Heart right ventricle (tissue), 16 donors: ENCODE results near the gene TMEM236. TPM values are rescaled to one million over a fixed set of nuclear protein-coding genes. Genes with fewer than 3 reads are reported as not detected.

ENCODE experiments used
- ATAC-seq, 8 donors: fragments of 200-7000 bp; cut with Tn5 transposase; one replicate each; pipeline ENCODE4 v1.9.1; 2020; ENCODE audit warnings: mild to moderate bottlenecking in 8 of 8, moderate library complexity in 8 of 8, moderate number of reproducible peaks in 1 of 8
- DNase-seq, 2 donors: peaks; one replicate each; pipeline ENCODE4 v3.0.0-alpha.2; 2020
- H3K27ac ChIP-seq, 10 donors: fragments of 200-600 bp; sonication (generic) in 2 of 10; one replicate each; pipeline versions ENCODE4 v1.5.0 to v1.8.0; 2020 to 2022; ENCODE audit warnings: mild to moderate bottlenecking in 3 of 10
- H3K27me3 ChIP-seq, 7 donors: fragments of 200-600 bp; one replicate each; pipeline ENCODE4 v1.8.0; 2021 to 2022; ENCODE audit warnings: mild to moderate bottlenecking in 2 of 7
- H3K36me3 ChIP-seq, 9 donors: fragments of 200-600 bp; sonication (generic) in 1 of 9; one replicate each; pipeline versions ENCODE4 v1.5.0 to v1.8.0; 2020 to 2022; ENCODE audit warnings: mild to moderate bottlenecking in 2 of 9
- H3K4me1 ChIP-seq, 9 donors: fragments of 200-600 bp; sonication (generic) in 1 of 9; one replicate each; pipeline versions ENCODE4 v1.5.0 to v1.8.0; 2020 to 2022; ENCODE audit warnings: mild to moderate bottlenecking in 4 of 9
- H3K4me3 ChIP-seq, 10 donors: fragments of 200-600 bp; sonication (generic) in 2 of 10; one replicate each; pipeline versions ENCODE4 v1.5.0 to v1.8.0; 2020 to 2022; ENCODE audit warnings: mild to moderate bottlenecking in 7 of 10, moderate library complexity in 2 of 10
- H3K9me3 ChIP-seq, 11 donors: fragments of 200-600 bp in 10 of 11; sonication (generic) in 2 of 11; one replicate each; pipeline versions ENCODE4 v1.5.0 to v1.8.0; 2013 to 2022; ENCODE audit warnings: mild to moderate bottlenecking in 2 of 11, control low read depth in 1 of 11, moderate library complexity in 1 of 11
- CTCF ChIP-seq, 9 donors: fragments of 200-600 bp; sonication (generic) in 2 of 9; IDR thresholded peaks; one replicate each; pipeline versions ENCODE4 v1.5.0 to v1.8.0; 2021 to 2022; ENCODE audit warnings: antibody characterized with exemption in 9 of 9, mild to moderate bottlenecking in 5 of 9, moderate library complexity in 1 of 9
- WGBS, 2 donors: extraction: QIAGEN DNeasy Blood & Tissue Kit; methylation state at CpG; one replicate each; pipeline ENCODE4 v1.1.7; 2013; ENCODE audit warnings: inconsistent platforms in 1 of 2; 5-methylcytosine and 5-hydroxymethylcytosine counted together
- intact Hi-C, 10 donors: fragments of 100-400 bp; cut with DNase I; formaldehyde crosslinking; loops; one replicate each; pipeline versions ENCODE4 v1.11.1 to v1.14.2; 2022
- polyA plus RNA-seq, 2 donors: library from polyadenylated mRNA; stranded (reverse); fragments of 200-250 nt; gene quantifications; one replicate each; pipeline ENCODE4 v1.2.3, GENCODE V29; 2013
- total RNA-seq, 10 donors: library from RNA; stranded (reverse); fragmentation: NEBNext Ultra II Directional in 3 of 10; extraction: Animal tissue kit (Norgen Biotek cat#: 25700) in 3 of 10; gene quantifications; one replicate each; pipeline versions ENCODE4 v1.2.1 to v1.2.4, GENCODE V29; 2021 to 2023
- donor health status: Arrhythmogenic right ventricular cardiomyopathy.
- donor health status: ischemic (EF 13 %, LVEDD 7.1; RV severe dilation, severe dysfunction).
- donor health status: healthy with polysubstance abuse.
- donor health status: DM: no; HTN: yes; CAD: no.
- donor health status: DM: no; HTN: no; CAD: no.
- donor health status: ischemic (EF 25% LVEDD 6.9; RV normal size, moderate dysfunction).
- donor health status: ischemic (EF 25% LVEDD 5.7; RV mildly dilated, moderate dysfunction).
- donor health status: healthy.
- donor health status: DM: yes; HTN: yes; CAD: no.
- donor health status: Ischemic cardiomyopathy.
- donor health status: ischemic (EF 35%, LVEDD 5.7; RV mildly dilated, moderate dysfunction).
- donor health status: nonischemic (EF 11% LVEDD 7.7; RV severe dilation, severe dysfunction).
- donor health status: DM: yes; HTN: yes; CAD: no.
- donor health status: PGD.
- donor health status: ischemic (EF 29% LVEDD 5.4; RV normal size, mild dysfunction).
- donor health status: nonischemic (EF 23%, LVEDD 6.1; RV moderate dilation, normal function).

The TMEM236 gene
- total and polyA plus RNA-seq, 12 donors = 0.08 to 2.5 (median 0.34) TPM; not detected in 1

GRCh38 chr10:17811146-17811865 lies 59.3 kb downstream of the TMEM236 start:
- no peaks in the 10 kb centered on the region for H3K9me3 ChIP-seq
- no peak for ATAC-seq
- peaks cover 0 to 13% (median 0%) of the 10 kb centered on the region in 9 donors for H3K4me1 ChIP-seq
- H3K27ac ChIP-seq = peak overlapping the region in 1 of 10 donors; percentile 78
- H3K27me3 ChIP-seq = peaks cover 0 to 21% (median 0%) of the 10 kb centered on the region in 7 donors
- no peak for DNase-seq
- intact Hi-C loops = no loop called here
- TF ChIP-seq CTCF (IDR thresholded peaks at IDR 0.05) = no peak
- 72 to 85% methylated on average over 4 of the region's 4 CpGs for WGBS, 2 donors
- H3K36me3 ChIP-seq = no peaks in the 10 kb centered on the region
- H3K4me3 ChIP-seq = peak overlapping the region in 7 of 10 donors; percentile 2 to 53 (median 37)

DNA sequence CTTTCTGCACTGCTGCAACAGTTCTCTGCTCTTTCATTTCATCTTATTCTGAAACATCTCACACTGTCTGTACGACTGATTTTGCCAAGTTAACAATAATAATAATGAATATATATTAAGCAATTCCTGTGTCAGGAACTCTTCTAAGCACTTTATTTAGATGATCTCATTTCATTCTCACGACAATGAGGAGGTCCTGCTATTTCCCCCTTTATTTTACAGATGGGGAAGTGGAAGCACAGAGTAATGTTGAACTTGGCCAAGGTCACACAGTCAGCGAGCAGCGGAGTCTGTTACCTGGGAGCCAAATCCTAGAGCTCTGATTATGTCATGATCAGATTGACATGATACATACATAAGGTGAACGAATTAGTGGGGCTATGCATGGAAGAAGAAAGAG lies 63.0 kb downstream of the TMEM236 start:
- TF ChIP-seq CTCF (IDR thresholded peaks at IDR 0.05) = no peak
- intact Hi-C loops = no loop called here
- Histone ChIP-seq H3K4me1 (peaks cover 0 to 11% (median 0%) of the 10 kb centered on the region in 9 donors), H3K4me3 (no peak overlapping the region), H3K9me3 (no peaks in the 10 kb centered on the region), H3K27ac (no peak overlapping the region), H3K36me3 (no peaks in the 10 kb centered on the region), H3K27me3 (peaks cover 0 to 21% (median 0%) of the 10 kb centered on the region in 7 donors)
- 44 to 61% methylated on average over 5 of the region's 5 CpGs for WGBS, 2 donors
- DNase-seq (no peak), ATAC-seq (peak in 1 of 8 donors; percentile 11)

GRCh38 chr10:17816199-17816598 lies 64.2 kb downstream of the TMEM236 start:
- WGBS, 2 donors = 83 to 85% methylated on average over 7 of the region's 7 CpGs
- Histone ChIP-seq H3K4me1 (peaks cover 0 to 11% (median 0%) of the 10 kb centered on the region in 9 donors), H3K4me3 (no peak overlapping the region), H3K36me3 (no peaks in the 10 kb centered on the region), H3K27me3 (peaks cover 0 to 16% (median 0%) of the 10 kb centered on the region in 7 donors), H3K27ac (no peak overlapping the region), H3K9me3 (no peaks in the 10 kb centered on the region)
- intact Hi-C loops = no loop called here
- peak in 1 of 8 donors; percentile 29 for ATAC-seq
- no peak for DNase-seq
- no peak for TF ChIP-seq CTCF (IDR thresholded peaks at IDR 0.05)

GRCh38 chr10:17817316-17817715 lies 65.3 kb downstream of the TMEM236 start:
- Histone ChIP-seq H3K27me3 (peaks cover 0 to 9% (median 0%) of the 10 kb centered on the region in 7 donors), H3K27ac (no peak overlapping the region), H3K36me3 (no peaks in the 10 kb centered on the region), H3K9me3 (no peaks in the 10 kb centered on the region), H3K4me1 (peaks cover 0 to 15% (median 0%) of the 10 kb centered on the region in 9 donors), H3K4me3 (no peak overlapping the region)
- TF ChIP-seq CTCF (IDR thresholded peaks at IDR 0.05) = no peak
- 69 to 75% methylated on average over 1 of the region's 1 CpG for WGBS, 2 donors
- DNase-seq (no peak), ATAC-seq (no peak)
- intact Hi-C loops = no loop called here
